Sciatic nerve (tissue), 2 donors: ENCODE results near the gene ADCY5. TPM values are rescaled to one million over a fixed set of nuclear protein-coding genes. Genes with fewer than 3 reads are reported as not detected.
A peak's percentile ranks its signal among the peaks of the same experiment; 100 is the strongest.

Experiments used
- ATAC-seq: fragments of 200-7000 bp; cut with Tn5 transposase; one replicate; pipeline ENCODE4 v1.9.1; 2020; ENCODE audit warnings: mild to moderate bottlenecking, moderate library complexity
- DNase-seq: peaks from one replicate; pipeline ENCODE4 v3.0.0-alpha.2; 2020; ENCODE audit warnings: low spot score
- intact Hi-C: fragments of 100-400 bp; cut with DNase I; formaldehyde crosslinking; loops from one replicate; pipeline ENCODE4 v1.14.2; 2022
- total RNA-seq: library from RNA; stranded (reverse); fragmentation: NEBNext Ultra II Directional; extraction: Animal tissue kit (Norgen Biotek cat#: 25700); gene quantifications from one replicate; pipeline ENCODE4 v1.2.1, GENCODE V29; 2021
- donor health status: DM: no; HTN: no; CAD: no.
- donor health status: DM: no; HTN: no; CAD: no.

The ADCY5 gene
- total RNA-seq, 1 donor from 2014 or later = 16.8 TPM

GRCh38 chr3:123467046-123467445 lies 18.2 kb upstream of the ADCY5 start:
- DNase-seq (no peak), ATAC-seq (no peak)
- intact Hi-C loops = no loop called here

- ATAC-seq (no peak), DNase-seq (no peak)
- intact Hi-C loops = no loop called here
These were observed 15.3 kb upstream of the ADCY5 start for GRCh38 chr3:123464211-123464610.

GRCh38 chr3:123459862-123460261 lies 11.0 kb upstream of the ADCY5 start:
- DNase-seq (no peak), ATAC-seq (no peak)
- intact Hi-C loops = no loop called here

GRCh38 chr3:123458255-123458654 lies 9.4 kb upstream of the ADCY5 start:
- ATAC-seq (no peak), DNase-seq (no peak)
- intact Hi-C loops = no loop called here

GRCh38 chr3:123457841-123458240 lies 9.0 kb upstream of the ADCY5 start:
- DNase-seq (no peak), ATAC-seq (no peak)
- intact Hi-C loops = no loop called here

- intact Hi-C loops = no loop called here
- no peak for DNase-seq
- ATAC-seq = no peak
These were observed 4.8 kb upstream of the ADCY5 start for GRCh38 chr3:123453675-123454074.

DNA sequence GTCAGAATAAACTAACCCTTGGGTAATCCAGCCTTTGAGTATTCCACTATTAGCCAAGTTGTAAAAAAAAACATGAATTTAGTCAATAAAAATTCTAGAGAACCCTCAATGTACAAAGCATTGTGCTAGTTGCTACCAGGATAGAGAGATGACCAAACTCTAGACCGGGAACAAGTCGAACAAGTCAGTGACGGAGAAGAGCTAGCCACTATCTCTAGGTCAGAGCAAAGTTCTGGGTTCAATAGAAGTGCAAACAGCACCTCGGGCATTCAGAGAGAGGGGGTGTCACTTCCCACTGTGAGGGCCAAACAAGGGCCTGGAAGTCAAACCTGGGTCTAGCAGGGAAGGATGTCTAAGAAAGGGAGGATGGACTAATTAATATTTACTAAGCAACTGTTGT lies 2.3 kb upstream of the ADCY5 start:
- no peak for ATAC-seq
- intact Hi-C loops = no loop called here
- no peak for DNase-seq

- ATAC-seq = peak; percentile 64
- intact Hi-C loops = no loop called here
- peak; percentile 65 for DNase-seq
These were observed 1.2 kb upstream of the ADCY5 start for GRCh38 chr3:123449997-123450604.

DNA sequence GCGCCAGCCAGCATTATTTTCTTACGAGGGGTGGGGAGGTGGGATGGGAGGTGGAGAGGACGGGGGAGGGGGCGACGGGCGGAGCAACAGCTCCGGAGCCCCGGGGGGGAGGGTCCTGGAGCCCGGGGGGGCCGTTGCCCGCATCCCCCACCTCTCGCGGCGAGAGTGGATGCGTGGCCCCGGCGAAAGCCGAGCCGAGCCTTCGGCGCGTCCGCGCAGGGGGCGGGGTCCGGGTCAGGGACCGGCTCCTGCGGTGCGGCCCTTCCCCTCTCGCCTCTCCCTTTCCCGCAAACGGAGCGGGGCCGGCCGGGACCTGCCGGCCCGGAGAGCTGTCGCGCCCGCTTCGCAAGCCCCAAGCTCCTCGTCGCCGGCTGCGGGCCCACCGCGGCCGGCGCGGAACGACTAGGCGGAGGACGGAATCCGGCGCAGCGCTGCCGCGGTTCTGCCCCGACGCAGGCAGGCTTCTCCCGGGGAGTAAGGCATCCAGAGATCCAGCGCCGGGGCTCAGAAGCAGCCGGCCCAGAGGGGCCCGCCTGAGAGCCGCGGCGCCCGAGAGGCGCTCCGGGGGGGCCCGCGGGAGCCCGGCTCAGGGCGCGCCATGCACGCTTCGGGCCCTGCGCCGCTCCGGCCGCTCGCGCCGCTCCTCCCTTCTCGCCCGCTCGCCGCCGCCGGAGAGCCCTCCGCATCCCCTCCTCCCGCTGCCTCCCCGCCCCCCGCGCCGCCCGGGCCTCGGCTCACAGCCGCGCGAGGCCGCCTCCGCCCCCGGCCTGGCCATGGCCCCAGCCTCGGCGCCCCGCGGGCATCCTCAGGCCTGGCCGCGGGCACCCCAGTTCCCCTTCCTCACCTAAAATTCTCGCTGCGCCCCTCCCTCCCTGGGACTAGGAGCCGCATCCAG lies 459 bp upstream of the ADCY5 start:
- intact Hi-C loops = no loop called here
- ATAC-seq = peak; percentile 42
- peak; percentile 71 for DNase-seq

- ATAC-seq = no peak
- intact Hi-C loops = no loop called here
- no peak for DNase-seq
These were observed 957 bp downstream of the ADCY5 start for GRCh38 chr3:123447749-123448517.

DNA sequence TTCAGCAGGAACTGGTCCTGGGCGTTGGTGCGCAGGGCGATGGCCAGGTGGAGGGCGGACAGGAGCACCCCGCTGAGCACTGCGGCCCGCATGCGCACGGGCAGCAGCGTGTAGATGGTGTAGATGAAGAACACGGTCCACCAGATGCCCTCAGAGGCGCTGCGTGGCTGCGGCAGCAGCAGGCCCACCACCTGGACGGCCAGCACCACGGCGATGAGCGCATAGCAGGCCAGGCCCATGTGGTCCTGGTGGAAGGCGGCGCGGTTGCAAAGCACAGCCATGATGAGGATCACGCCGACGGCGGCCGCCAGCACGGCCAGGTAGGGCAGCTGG lies 1.5 kb downstream of the ADCY5 start:
- ATAC-seq (no peak), DNase-seq (no peak)
- intact Hi-C loops = no loop called here

DNA sequence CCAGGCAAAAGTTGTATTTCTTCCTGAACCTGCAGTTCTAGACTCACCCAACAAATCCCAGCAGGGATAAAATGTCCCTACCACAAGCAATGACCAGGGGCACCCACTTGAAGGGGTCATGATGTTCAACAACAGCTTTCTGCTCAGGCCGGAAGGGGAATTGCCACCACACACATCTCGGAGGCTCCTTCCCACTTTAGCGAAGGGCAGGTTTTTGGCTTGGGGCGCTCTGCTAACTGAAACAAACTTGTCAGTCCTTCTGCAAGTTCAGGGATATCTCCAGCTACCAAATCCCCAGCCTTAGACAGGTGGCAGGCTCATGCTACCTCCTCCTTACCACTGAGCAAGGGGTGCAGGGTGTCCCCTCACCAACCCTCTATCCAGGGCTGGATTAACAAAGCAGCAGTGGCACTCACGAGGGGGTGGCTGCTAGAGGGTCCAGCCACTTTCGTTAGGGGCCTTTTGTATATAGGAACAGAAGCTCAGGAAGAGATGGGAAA lies 2.2 kb downstream of the ADCY5 start:
- no peak for DNase-seq
- intact Hi-C loops = no loop called here
- no peak for ATAC-seq

DNA sequence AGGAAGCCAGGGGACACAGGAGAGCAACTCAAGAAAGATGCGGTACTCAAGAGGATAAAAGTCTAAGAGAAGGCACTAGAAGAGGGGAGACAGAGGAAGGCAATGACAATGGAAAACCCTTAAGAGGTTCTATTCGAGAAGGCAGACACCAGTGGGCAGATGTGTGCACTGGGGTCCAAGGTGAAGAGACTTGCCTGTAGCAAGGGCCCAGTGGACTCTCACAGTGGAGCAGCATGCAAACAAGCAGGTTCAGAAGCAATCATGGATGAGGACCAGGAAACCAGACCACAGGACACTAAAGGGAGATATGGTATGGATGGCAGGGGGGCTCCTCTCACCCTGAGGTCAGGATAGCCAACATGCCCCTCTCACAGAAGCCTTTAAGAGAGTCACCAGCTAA lies 2.7 kb downstream of the ADCY5 start:
- intact Hi-C loops = no loop called here
- no peak for DNase-seq
- ATAC-seq = no peak

DNA sequence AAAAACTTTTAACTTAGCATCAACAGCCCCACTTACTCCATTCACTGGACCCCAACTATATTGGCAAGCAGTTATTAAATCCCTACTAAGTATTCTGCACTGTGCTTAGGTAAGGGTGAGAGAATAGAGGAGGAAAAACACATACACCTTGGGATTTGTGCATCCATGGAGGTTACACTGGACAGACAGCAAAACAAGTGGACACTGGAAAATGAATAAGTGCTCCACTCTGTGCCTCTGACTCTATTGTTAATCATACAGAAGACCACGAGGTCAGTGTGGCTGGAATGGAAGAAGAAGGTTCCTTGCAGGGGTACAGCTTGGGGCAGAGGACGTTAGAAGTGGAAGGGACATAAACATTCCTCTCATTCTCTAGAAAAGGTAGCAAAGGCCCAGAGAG lies 3.2 kb downstream of the ADCY5 start:
- ATAC-seq (no peak), DNase-seq (no peak)
- intact Hi-C loops = no loop called here

GRCh38 chr3:123444744-123445143 lies 4.1 kb downstream of the ADCY5 start:
- intact Hi-C loops = no loop called here
- DNase-seq = no peak
- no peak for ATAC-seq

DNA sequence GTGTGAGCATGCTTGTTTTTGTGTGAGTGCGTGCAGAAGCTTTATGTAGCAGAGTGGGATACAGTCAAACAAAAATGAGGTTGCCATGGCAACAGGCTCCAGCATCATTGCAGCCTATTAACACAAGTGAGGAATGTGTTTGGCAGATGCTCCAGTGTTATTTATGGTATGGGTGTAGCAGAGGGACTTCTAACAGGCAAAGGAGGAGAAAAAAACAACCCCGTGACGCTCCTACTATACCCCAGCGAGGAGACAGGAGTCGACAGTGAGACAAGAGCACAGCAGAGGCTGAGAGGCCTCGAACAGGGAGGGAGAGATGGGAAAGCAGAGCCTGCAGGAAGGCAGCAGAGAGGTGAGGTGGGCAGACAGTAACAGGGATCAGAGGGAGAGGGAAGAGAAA lies 4.9 kb downstream of the ADCY5 start:
- ATAC-seq = no peak
- DNase-seq = no peak
- intact Hi-C loops = no loop called here

DNA sequence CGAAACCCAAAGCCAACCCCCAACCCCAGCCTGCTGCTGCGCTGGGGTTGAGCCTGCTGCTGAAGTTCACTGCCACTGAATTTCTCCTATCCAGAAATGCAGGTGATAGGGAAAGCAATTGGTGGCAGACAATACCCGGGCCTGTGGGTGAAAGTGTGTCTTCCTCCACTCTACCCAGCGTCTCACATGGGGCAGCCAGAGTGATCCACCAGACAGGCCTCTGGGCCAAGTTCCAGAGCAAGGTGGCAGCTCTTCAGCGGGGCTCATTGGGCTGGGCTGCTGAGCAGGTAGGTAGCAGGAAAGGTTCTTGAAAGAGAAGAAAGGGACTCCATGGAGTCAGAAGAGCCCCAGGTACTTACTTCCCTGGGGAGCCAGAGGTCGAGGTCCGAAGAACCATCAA lies 6.0 kb downstream of the ADCY5 start:
- ATAC-seq (no peak), DNase-seq (no peak)
- intact Hi-C loops = no loop called here

- no peak for ATAC-seq
- intact Hi-C loops = no loop called here
These were observed 6.8 kb downstream of the ADCY5 start for GRCh38 chr3:123442125-123442524.

DNA sequence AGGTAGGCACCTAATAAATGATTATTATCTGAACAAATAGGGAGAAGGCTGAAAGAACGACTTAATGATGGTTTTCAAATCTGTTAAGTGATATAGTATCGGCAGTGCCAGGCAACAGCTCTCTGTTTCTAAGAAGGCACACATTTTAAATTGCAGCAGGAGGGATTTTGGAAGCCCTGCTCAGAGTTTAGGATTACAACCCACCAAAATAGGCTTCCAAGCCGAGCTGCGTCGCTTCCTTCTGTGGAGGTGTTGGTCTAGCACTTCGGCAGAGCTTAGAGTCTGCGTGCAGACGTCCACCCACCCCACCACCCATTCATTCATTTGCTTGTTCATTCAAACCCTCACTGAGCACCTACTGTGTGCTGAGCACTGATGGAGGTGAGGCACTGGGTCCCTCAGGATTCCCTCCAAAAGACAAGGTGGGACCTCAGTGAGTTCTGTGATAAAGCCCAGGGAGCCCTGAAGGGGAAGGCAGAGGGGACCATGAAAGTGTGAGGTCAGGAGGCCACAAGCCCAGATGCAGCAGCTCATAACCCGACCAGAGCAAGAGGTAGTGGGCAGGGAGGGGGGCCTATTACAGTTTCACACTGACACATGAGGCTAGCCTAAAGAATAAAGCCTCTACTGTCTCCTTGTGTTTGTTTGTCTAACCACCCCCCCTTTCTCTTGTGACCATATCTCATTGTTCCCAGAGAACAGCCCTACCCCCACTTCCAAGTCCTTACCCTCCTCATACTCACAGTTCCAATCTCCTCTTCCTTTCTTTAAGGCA lies 8.9 kb downstream of the ADCY5 start:
- ATAC-seq = peak; percentile 54
- intact Hi-C loops = no loop called here
- no peak for DNase-seq

More at GRCh38 chr3:123442125-123442524, 6.8 kb downstream of the ADCY5 start:
- no peak for DNase-seq
